ENCODE measurements around the gene NRXN3.

The NRXN3 gene

DNA sequence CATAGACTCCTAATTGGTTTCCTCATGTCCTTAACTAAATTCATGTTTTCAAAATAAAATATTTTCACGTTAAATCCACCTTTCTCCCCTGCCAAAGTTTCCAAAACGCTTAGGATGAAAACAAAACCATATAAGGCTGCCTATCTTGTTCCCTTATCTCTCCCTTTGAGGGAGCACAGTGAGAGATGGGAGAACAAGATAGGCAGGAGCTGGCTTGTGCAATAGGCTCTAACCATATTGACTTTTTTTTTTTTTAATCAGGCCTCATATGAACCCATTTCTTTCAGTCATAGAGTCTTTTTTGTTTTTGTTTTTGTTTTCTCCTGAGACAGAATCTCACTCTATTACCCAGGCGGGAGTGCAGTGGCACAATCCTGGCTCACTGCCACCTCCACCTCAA is 184.9 kb downstream of the NRXN3 start:
- no peak overlapping the region for H3K4me3 ChIP-seq (ENCODE audit: low read depth, low read length)
- CTCF ChIA-PET, result no interaction called here
- no peak for DNase-seq (ENCODE audit: low read depth, low spot score)
- TF ChIP-seq, protein P1, sequence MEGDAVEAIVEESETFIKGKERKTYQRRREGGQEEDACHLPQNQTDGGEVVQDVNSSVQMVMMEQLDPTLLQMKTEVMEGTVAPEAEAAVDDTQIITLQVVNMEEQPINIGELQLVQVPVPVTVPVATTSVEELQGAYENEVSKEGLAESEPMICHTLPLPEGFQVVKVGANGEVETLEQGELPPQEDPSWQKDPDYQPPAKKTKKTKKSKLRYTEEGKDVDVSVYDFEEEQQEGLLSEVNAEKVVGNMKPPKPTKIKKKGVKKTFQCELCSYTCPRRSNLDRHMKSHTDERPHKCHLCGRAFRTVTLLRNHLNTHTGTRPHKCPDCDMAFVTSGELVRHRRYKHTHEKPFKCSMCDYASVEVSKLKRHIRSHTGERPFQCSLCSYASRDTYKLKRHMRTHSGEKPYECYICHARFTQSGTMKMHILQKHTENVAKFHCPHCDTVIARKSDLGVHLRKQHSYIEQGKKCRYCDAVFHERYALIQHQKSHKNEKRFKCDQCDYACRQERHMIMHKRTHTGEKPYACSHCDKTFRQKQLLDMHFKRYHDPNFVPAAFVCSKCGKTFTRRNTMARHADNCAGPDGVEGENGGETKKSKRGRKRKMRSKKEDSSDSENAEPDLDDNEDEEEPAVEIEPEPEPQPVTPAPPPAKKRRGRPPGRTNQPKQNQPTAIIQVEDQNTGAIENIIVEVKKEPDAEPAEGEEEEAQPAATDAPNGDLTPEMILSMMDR (IDR thresholded peaks at IDR 0.05; ENCODE audit: insufficient read depth, low read length, missing control alignments), result no peak
- POLR2A ChIA-PET, result no interaction called here

DNA sequence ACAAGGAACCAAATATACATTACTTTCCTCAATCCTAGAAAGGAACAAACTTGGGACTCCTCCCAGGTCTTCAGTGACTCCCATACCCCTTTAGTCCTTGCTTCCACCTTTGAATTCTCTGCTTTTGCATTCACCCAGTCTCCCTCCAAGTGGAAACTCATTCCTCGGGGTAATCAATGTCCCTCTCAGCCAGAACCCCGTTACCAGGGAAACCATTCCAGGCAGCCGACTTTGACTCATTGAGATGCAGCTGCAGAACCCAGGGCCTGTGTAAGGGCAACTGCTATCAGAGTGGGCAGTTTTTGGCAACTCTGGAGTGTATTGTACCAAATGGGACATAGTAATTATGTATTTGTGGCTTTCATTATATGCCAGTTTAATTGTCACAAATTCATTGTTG is 186.2 kb downstream of the NRXN3 start:
- no peak overlapping the region for H3K4me3 ChIP-seq (ENCODE audit: low read depth, low read length)
- ChIA-PET CTCF (no interaction called here), POLR2A (no interaction called here)
- no peak for DNase-seq (ENCODE audit: low read depth, low spot score)
- TF ChIP-seq, protein P1 (IDR thresholded peaks at IDR 0.05; ENCODE audit: insufficient read depth, low read length, missing control alignments), result no peak

DNA sequence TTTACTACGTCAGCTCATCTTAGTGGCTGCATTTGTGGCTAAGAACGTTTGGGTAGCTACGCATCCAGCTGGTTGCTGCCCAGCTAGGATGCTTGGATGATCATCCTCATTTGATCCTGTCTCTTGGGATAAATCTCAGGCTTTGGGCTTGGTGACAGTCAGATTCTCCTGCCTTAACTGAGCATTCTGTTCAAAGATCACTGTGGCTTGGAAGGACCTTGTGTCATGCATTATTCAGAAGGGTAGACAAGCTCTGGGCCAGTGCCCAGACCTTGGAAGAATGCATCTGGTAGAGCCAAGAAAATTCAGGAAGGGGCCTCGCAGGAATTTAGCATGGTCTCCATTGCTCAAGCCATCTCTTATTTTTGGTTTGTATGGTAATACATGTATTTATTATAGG is 188.4 kb downstream of the NRXN3 start:
- no peak overlapping the region for H3K4me3 ChIP-seq (ENCODE audit: low read depth, low read length)
- ChIA-PET CTCF (no interaction called here), POLR2A (no interaction called here)
- TF ChIP-seq, protein P1 (IDR thresholded peaks at IDR 0.05; ENCODE audit: insufficient read depth, low read length, missing control alignments), result no peak
- no peak for DNase-seq (ENCODE audit: low read depth, low spot score)

DNA sequence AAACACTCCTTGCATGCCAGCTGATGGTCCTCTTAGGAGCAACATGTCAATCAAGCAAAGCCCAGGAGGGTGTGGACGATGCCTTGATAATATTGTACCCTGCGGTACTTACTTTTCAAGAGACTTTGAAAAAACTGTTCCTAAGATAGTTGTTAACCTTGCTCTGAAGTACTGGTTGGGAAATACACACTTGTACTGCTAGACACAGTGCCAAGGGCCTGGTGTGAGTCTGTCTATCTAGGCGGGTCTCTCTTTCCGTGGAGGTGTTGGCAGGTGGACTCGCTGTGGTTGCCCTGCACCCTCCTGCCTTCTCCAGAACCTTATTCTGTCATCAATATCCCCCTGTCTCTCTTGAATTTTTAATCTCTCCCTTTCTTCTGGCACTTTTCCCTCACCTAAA is 189.4 kb downstream of the NRXN3 start:
- TF ChIP-seq, protein P1 (IDR thresholded peaks at IDR 0.05; ENCODE audit: insufficient read depth, low read length, missing control alignments), result no peak
- CTCF ChIA-PET, result no interaction called here

DNA sequence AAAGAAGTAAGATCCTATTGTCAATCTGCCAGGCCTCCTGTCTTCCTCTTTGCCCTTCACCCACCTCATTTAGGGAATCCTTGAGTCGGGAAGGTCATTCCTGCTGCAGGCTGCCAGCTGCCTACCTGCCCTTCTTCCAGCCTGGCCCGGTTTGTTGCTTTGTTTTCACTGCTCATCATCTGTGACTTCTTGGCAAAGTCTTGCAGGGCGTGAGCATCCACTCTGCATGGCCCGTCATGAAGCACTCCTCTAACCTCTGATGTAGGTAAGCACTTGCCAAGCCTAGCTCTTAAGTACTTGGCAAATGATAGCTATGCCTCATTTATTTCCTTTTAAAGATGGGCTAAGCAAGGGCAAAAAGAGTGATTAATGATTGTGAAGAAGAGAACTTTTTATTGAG is 192.8 kb downstream of the NRXN3 start:
- H3K4me3 ChIP-seq (ENCODE audit: low read depth, low read length), result no peak overlapping the region
- ChIA-PET CTCF (no interaction called here), POLR2A (no interaction called here)
- TF ChIP-seq, protein P1 (IDR thresholded peaks at IDR 0.05; ENCODE audit: insufficient read depth, low read length, missing control alignments), result no peak
- no peak for DNase-seq (ENCODE audit: low read depth, low spot score)

More for the DNA sequence above, 189.4 kb downstream of the NRXN3 start:
- no peak overlapping the region for H3K4me3 ChIP-seq (ENCODE audit: low read depth, low read length)
- no peak for DNase-seq (ENCODE audit: low read depth, low spot score)
- POLR2A ChIA-PET, result no interaction called here

DNA sequence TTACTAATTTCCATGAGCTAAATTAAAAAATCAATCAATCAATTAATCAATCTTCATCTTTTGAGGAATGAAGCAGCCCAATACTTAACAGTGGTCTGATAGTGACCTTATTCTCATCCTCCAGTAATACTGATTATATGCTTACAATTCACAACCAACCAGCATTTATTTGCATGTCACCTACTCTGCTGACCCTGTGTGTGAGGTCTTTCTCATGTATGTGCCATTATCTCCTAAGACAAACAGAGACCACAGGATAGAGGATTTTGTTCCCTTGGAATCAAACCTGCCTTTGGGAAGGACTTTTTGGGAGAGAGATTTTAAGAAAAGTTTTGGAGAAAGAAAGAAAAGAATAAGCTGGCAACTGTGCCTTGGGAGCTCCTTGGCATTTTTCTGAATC is 197.2 kb downstream of the NRXN3 start:
- no peak for DNase-seq (ENCODE audit: low read depth, low spot score)
- CTCF ChIA-PET, result no interaction called here

More for the DNA sequence above, 197.2 kb downstream of the NRXN3 start:
- no peak overlapping the region for H3K4me3 ChIP-seq (ENCODE audit: low read depth, low read length)
- TF ChIP-seq, protein P1 (IDR thresholded peaks at IDR 0.05; ENCODE audit: insufficient read depth, low read length, missing control alignments), result no peak
- POLR2A ChIA-PET, result no interaction called here
